ENCODE measurements around the gene IGLL1. TPM values are rescaled to one million over a fixed set of nuclear protein-coding genes. Genes with fewer than 3 reads are reported as not detected.

The IGLL1 gene
- total RNA-seq, 1 donor from 2014 or later = not detected

DNA sequence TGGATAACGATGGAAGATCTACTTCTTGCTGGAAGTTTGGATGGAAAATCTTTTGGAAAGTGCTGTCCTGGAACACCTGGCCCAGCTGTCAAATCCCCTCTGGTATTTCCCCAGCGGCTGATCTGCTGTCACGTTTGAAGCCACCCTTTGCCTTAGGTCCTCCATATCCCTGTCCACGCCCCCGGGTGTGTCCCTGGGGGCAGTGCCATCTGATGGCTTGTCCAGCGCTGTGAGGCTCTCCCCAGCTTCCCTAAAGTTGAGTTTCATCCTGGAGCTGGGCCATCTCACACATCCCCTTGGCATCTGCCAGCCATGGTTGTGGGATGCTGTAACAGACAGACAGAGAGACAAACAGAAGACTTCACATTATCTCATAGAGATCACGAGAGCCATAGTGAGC lies 3.1 kb upstream of the IGLL1 start:
- H3K4me1 ChIP-seq (ENCODE audit: insufficient read depth, low read length) = no peaks in the 10 kb centered on the region
- H3K9me3 Mint-ChIP-seq (ENCODE audit: unreplicated experiment) = peaks cover 3% of the 10 kb centered on the region
- H3K27ac ChIP-seq (ENCODE audit: low read depth, low read length) = no peak overlapping the region
- TF ChIP-seq, protein P1, sequence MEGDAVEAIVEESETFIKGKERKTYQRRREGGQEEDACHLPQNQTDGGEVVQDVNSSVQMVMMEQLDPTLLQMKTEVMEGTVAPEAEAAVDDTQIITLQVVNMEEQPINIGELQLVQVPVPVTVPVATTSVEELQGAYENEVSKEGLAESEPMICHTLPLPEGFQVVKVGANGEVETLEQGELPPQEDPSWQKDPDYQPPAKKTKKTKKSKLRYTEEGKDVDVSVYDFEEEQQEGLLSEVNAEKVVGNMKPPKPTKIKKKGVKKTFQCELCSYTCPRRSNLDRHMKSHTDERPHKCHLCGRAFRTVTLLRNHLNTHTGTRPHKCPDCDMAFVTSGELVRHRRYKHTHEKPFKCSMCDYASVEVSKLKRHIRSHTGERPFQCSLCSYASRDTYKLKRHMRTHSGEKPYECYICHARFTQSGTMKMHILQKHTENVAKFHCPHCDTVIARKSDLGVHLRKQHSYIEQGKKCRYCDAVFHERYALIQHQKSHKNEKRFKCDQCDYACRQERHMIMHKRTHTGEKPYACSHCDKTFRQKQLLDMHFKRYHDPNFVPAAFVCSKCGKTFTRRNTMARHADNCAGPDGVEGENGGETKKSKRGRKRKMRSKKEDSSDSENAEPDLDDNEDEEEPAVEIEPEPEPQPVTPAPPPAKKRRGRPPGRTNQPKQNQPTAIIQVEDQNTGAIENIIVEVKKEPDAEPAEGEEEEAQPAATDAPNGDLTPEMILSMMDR (IDR thresholded peaks at IDR 0.05; ENCODE audit: insufficient read depth, low read depth, low read length) = no peak
- H3K9me3 ChIP-seq (ENCODE audit: insufficient read depth, low read depth, low read length) = no peaks in the 10 kb centered on the region
- H2AFZ ChIP-seq (ENCODE audit: low read depth, low read length) = no peak overlapping the region
- H3K4me3 ChIP-seq (ENCODE audit: insufficient read depth, low read depth, low read length) = no peak overlapping the region
- H3K9ac ChIP-seq (ENCODE audit: low read length) = no peak overlapping the region
- no peak for DNase-seq (ENCODE audit: low read depth)
- H3K4me3 Mint-ChIP-seq (ENCODE audit: unreplicated experiment) = no peak overlapping the region
- H4K20me1 ChIP-seq (ENCODE audit: insufficient read depth, low read length) = no peaks in the 10 kb centered on the region
- H3K27me3 Mint-ChIP-seq (ENCODE audit: low read depth, unreplicated experiment) = peaks cover 35% of the 10 kb centered on the region
- H3K27me3 ChIP-seq (ENCODE audit: insufficient read depth, low read length) = peaks cover 6% of the 10 kb centered on the region
- no peaks in the 10 kb centered on the region for H3K4me1 Mint-ChIP-seq (ENCODE audit: low read depth, unreplicated experiment)
- no peaks in the 10 kb centered on the region for H3K79me2 ChIP-seq (ENCODE audit: insufficient read depth, low read length)
- H3K36me3 Mint-ChIP-seq (ENCODE audit: low read depth, unreplicated experiment) = peaks cover 3% of the 10 kb centered on the region
- no peak for FAIRE-seq
- no peaks in the 10 kb centered on the region for H3K36me3 ChIP-seq (ENCODE audit: insufficient read depth, low read length)
- H3K4me2 ChIP-seq (ENCODE audit: low read length) = no peak overlapping the region
- no peak overlapping the region for H3K27ac Mint-ChIP-seq (ENCODE audit: unreplicated experiment)

DNA sequence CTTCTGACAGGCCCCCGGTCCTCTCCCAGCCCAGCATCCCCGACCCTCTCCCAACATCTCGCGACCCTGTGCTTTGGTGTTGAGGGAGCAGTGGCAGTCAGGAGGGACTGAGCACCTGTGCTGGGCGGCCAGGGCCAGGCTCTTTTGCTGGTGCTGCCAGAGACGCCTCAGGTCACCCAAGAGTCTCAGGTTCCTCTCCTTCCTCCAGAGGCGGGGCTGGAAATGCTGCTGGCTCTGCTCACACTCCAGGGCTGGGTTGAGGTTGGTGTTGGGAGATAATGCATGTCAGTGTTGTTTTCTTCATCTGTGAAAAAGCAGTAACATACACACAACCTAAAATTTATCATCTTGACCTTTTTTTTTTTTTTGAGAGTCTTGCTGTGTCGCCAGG lies 1.2 kb upstream of the IGLL1 start:
- no peak overlapping the region for H3K9ac ChIP-seq (ENCODE audit: low read length)
- H3K36me3 ChIP-seq (ENCODE audit: insufficient read depth, low read length) = no peaks in the 10 kb centered on the region
- H3K27ac ChIP-seq (ENCODE audit: low read depth, low read length) = no peak overlapping the region
- H3K9me3 Mint-ChIP-seq (ENCODE audit: unreplicated experiment) = peaks cover 3% of the 10 kb centered on the region
- peaks cover 37% of the 10 kb centered on the region for H3K27me3 Mint-ChIP-seq (ENCODE audit: low read depth, unreplicated experiment)
- no peak overlapping the region for H3K4me2 ChIP-seq (ENCODE audit: low read length)
- H3K4me3 ChIP-seq (ENCODE audit: insufficient read depth, low read depth, low read length) = no peak overlapping the region
- TF ChIP-seq, protein P1 (IDR thresholded peaks at IDR 0.05; ENCODE audit: insufficient read depth, low read depth, low read length) = no peak
- TF ChIP-seq EZH2 (IDR thresholded peaks at IDR 0.05; ENCODE audit: insufficient read depth, low read length) = no peak
- H3K4me1 ChIP-seq (ENCODE audit: insufficient read depth, low read length) = no peaks in the 10 kb centered on the region
- no peak overlapping the region for H2AFZ ChIP-seq (ENCODE audit: low read depth, low read length)
- no peaks in the 10 kb centered on the region for H4K20me1 ChIP-seq (ENCODE audit: insufficient read depth, low read length)
- H3K27me3 ChIP-seq (ENCODE audit: insufficient read depth, low read length) = peaks cover 6% of the 10 kb centered on the region
- no peak for FAIRE-seq
- DNase-seq (ENCODE audit: low read depth) = no peak
- no peaks in the 10 kb centered on the region for H3K9me3 ChIP-seq (ENCODE audit: insufficient read depth, low read depth, low read length)
- H3K27ac Mint-ChIP-seq (ENCODE audit: unreplicated experiment) = no peak overlapping the region
- H3K36me3 Mint-ChIP-seq (ENCODE audit: low read depth, unreplicated experiment) = peaks cover 3% of the 10 kb centered on the region
- H3K4me1 Mint-ChIP-seq (ENCODE audit: low read depth, unreplicated experiment) = no peaks in the 10 kb centered on the region
- H3K79me2 ChIP-seq (ENCODE audit: insufficient read depth, low read length) = no peaks in the 10 kb centered on the region
- H3K4me3 Mint-ChIP-seq (ENCODE audit: unreplicated experiment) = no peak overlapping the region

DNA sequence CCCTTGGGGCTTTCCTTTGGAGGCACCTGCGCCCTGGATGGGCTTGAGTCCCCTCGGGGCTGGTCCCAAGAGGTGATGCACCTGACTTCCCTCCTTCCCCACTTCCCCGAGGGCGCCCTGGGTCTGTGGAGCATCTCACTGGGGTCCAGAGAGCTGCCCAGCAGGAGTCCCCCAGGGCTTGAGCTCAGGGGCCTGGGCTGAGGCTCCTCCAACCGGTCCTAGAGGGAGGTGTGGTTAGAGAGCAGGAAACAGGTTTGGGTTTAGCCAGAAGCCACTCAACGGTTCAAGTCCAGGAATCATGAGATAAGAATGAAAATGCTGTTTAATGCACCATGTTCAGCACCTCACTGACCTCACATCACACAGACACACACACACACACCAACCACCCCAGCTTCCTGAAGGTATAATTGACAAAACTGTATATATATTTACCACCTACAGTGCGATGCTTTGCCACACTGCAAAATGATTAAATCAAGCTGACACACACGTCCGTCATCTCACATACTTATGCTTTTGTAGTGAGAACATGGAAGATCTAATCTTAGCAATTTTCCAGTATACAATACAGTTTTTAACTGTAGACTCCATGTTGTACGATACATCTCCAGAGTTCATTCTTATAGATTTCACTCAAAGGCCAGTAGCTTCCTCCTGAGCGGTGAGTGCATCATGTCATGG lies 628 bp upstream of the IGLL1 start:
- H3K4me1 ChIP-seq (ENCODE audit: insufficient read depth, low read length) = no peaks in the 10 kb centered on the region
- no peak overlapping the region for H3K4me3 Mint-ChIP-seq (ENCODE audit: unreplicated experiment)
- H4K20me1 ChIP-seq (ENCODE audit: insufficient read depth, low read length) = no peaks in the 10 kb centered on the region
- FAIRE-seq (no peak), DNase-seq (ENCODE audit: low read depth) (no peak)
- H3K27me3 Mint-ChIP-seq (ENCODE audit: low read depth, unreplicated experiment) = peaks cover 40% of the 10 kb centered on the region
- no peaks in the 10 kb centered on the region for H3K79me2 ChIP-seq (ENCODE audit: insufficient read depth, low read length)
- H2AFZ ChIP-seq (ENCODE audit: low read depth, low read length) = no peak overlapping the region
- peaks cover 3% of the 10 kb centered on the region for H3K36me3 Mint-ChIP-seq (ENCODE audit: low read depth, unreplicated experiment)
- H3K9ac ChIP-seq (ENCODE audit: low read length) = no peak overlapping the region
- H3K36me3 ChIP-seq (ENCODE audit: insufficient read depth, low read length) = no peaks in the 10 kb centered on the region
- H3K4me3 ChIP-seq (ENCODE audit: insufficient read depth, low read depth, low read length) = no peak overlapping the region
- TF ChIP-seq EZH2 (IDR thresholded peaks at IDR 0.05; ENCODE audit: insufficient read depth, low read length) = no peak
- TF ChIP-seq, protein P1 (IDR thresholded peaks at IDR 0.05; ENCODE audit: insufficient read depth, low read depth, low read length) = no peak
- H3K27me3 ChIP-seq (ENCODE audit: insufficient read depth, low read length) = peaks cover 6% of the 10 kb centered on the region
- H3K27ac ChIP-seq (ENCODE audit: low read depth, low read length) = no peak overlapping the region
- no peak overlapping the region for H3K4me2 ChIP-seq (ENCODE audit: low read length)
- H3K27ac Mint-ChIP-seq (ENCODE audit: unreplicated experiment) = no peak overlapping the region
- no peaks in the 10 kb centered on the region for H3K4me1 Mint-ChIP-seq (ENCODE audit: low read depth, unreplicated experiment)
- H3K9me3 ChIP-seq (ENCODE audit: insufficient read depth, low read depth, low read length) = no peaks in the 10 kb centered on the region
- H3K9me3 Mint-ChIP-seq (ENCODE audit: unreplicated experiment) = peaks cover 3% of the 10 kb centered on the region
